Smooth muscle cell of the brain vasculature (primary cell): ENCODE data around the gene PLP1.
"Not testable (repeated sequence)": the region's sequence is repeated elsewhere in the genome, so short reads cannot be mapped to it uniquely, and the experiment has no call there.

Experiments used
- DNase-seq: peaks from one replicate; pipeline ENCODE4 v3.0.0-alpha.2; 2012; ENCODE audit warnings: low read depth, low spot score

PLP1 gene

DNA sequence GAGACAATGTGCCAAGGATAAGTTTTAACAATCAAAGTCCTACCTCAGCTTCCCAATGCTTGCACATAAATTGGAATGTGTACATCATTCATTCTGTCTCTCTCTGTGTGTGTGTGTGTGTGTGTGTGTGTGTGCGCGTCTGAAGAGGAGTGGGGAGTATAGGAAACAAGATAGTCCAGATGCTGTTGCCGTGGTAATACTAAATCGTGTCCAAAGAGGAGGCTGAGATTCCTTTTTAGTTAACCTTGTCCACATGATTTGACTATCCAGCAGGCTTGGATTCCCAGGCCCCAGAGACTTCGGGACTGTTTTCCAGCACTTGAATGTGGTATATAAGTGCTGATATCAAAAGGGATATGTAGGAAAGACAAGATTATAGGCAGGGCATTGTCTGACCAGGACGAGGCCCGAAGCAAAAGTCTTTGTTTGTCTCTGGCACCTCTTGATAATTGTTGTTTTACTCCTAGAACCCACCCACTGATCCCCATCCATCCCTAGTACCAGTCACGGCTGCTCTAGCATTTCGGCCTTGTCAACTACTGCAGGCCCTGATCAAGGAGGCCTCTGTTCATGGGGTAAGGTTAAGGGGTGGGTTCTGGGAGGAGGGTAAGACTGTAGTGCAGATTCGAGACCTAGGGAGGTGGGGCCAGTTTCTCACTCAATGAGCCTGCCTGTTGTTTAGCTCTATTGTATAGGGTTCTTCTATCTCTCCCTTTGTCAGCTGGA lies 3.9 kb downstream of the PLP1 start:
- no peak for DNase-seq

GRCh38 chrX:103781062-103781402 lies 4.4 kb downstream of the PLP1 start:
- DNase-seq: no peak

DNA sequence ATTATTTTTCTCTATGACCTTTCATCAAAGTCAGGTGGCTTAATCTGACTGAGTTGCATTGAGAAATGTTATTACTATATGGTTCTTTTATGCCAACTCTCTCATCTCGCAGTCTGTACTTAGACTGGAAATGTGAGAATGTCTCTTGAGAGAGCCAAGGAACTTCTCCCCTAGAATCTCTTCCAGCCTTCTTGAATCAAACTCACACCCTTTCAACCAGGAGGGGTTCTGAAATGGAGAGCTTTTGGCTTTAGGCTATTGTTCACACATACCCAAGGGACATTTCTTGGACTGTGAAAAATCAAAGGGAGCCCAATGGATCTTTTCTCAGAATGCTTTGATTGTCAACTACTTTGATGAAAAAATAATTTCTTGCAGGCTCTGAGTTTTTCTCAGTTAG lies 5.1 kb downstream of the PLP1 start:
- DNase-seq: no peak

DNA sequence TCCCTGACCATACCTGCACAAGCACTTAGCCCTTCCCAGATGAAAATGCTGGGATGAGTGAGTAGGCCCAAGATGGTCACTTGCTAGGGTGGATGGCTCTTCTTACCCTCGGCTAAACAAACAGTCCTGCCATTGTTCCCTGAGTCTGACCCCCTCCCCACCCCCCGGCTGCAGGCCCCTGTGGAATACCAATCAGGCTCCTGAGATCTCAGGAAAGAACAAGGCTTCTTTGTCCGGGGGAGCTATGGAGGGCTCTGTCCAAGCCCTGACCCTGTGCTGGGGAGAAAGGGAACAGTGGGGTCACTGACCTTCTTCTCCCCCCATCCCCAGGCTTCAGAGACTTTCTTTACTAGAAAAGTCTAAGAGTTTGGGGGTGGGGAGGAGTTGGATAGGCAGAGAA lies 6.0 kb downstream of the PLP1 start:
- DNase-seq: no peak

- no peak for DNase-seq
These were observed 6.6 kb downstream of the PLP1 start for GRCh38 chrX:103783196-103783595.

- DNase-seq: no peak
These were observed 7.3 kb downstream of the PLP1 start for GRCh38 chrX:103783971-103784370.

DNA sequence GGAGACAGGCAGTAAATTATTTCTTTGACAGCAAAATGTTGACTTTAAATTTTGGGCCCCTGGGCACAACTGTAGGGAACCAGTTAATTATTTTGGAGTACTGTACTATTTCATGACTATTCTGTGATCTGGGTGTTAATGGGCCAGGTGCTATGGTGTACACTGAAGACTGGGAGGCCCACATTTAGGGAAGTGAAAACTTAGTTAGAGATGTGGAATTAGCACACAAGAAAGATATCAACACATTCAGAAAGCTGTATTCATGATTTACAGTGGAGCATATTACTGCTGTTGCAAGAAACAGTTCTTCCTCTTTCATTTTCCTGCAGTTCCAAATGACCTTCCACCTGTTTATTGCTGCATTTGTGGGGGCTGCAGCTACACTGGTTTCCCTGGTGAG lies 12.4 kb downstream of the PLP1 start:
- no peak for DNase-seq

- DNase-seq: no peak
These were observed 14.6 kb downstream of the PLP1 start for GRCh38 chrX:103791228-103791627.

- DNase-seq: no peak
These were observed 15.3 kb downstream of the PLP1 start for GRCh38 chrX:103791826-103792485.

- no peak for DNase-seq
These were observed 16.4 kb downstream of the PLP1 start for GRCh38 chrX:103792916-103793544.

- no peak for DNase-seq
These were observed 16.9 kb downstream of the PLP1 start for GRCh38 chrX:103793545-103793940.

DNA sequence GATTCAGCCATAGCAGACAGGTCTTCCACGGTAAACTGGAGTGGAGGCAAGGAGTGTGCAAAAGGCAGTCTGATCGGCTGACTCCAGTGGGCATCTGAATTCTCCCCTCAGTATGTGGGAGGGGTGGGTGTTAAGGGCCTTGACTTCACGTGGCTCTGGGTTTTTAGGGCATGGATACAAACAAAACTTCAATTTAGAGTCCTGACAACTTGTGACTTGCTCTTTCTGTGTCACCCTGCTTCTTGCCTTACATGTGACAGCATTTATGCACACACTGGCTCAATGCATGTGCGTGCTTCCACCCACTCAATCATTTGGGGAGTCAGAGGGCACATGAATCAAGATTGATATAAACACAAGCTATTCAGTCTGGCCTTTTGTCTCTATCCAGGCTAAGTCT lies 17.5 kb downstream of the PLP1 start:
- DNase-seq: no peak

- no peak for DNase-seq
These were observed 21.1 kb downstream of the PLP1 start for GRCh38 chrX:103797691-103798090.

DNA sequence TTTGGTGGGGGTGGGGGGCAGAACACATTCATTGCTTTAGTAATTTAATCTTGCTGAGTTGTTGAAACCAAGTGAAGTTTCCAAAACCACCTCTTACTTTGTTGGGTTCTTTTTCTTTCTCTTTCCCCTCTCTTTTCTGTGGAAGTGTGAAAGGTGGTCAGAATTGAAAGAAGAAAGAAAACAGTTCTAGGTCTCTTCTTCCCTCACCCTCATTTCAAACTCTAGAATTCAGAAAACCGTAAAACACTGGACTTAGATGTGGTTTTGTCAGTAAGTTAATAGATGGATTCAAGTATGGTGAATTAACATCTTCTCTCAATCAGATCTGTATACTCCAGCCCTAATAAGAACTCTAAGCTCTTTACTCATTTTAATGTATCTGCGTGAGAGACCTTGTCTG lies 23.7 kb downstream of the PLP1 start:
- DNase-seq: no peak

DNA sequence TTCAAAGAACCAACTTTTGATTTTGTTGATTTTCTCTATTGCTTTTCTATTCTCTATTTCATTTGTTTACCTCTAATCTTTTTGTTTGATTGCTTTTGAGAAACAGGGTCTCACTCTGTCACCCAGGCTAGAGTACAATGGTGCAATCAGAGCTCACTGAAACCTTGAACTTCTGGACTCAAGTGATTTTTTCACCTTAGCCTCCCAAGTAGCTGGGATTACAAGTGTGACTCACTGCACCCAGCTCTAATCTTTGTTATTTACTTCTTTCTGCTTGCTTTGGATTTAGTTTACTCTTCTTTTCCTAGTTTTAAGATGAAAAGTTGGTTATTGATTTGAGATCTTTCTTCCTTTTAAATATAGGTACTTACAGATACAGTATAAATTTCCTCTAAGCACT lies 29.2 kb downstream of the PLP1 start:
- no peak for DNase-seq

DNA sequence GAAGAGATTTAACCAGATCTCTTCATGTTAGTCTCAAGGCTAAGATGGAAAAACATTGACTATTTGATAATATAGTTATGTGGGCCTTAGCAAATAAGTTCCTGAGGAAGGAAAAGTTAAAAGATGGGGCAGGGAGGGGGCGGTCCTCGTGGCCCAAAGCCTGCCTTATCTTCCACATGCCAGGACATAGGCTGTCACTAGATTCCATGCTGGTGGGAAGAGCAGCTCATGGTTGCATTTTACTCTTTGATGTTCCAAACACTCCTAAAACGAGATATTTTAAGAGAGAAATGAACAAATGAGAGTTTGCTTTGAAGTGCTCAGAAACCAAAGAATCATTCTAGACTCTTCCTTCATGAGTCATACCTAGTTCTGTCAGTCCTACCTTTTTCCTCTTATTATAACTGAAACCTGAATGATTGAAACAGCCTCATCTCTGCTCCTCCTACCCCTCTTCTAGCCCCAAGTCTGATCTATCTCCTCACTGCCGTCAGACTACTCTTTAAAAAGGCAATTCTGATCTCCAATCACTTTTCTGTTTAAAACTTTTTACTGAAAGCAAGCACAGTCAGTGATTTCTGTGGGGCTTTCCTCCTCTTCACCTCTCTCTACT lies 30.3 kb downstream of the PLP1 start:
- DNase-seq: no peak

DNA sequence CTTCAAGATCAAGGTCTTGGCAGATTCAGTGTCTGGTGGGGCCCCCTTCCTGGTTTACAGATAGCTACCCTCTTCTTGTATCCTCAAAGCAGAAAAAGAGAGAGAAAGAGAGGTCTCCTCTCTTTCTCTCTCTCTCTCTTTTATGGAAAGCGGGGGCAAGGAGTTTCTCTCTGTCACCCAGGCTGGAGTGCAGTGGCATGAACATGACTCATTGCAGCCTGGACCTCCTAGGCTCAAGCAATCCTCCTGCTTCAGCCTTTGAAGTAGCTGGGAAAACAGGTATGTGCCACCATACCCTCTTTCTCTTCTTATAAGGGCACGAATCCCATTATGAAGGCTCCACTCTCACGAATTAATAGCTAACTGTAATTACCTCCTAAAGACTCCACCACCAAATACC lies 35.2 kb downstream of the PLP1 start:
- DNase-seq: no peak

DNA sequence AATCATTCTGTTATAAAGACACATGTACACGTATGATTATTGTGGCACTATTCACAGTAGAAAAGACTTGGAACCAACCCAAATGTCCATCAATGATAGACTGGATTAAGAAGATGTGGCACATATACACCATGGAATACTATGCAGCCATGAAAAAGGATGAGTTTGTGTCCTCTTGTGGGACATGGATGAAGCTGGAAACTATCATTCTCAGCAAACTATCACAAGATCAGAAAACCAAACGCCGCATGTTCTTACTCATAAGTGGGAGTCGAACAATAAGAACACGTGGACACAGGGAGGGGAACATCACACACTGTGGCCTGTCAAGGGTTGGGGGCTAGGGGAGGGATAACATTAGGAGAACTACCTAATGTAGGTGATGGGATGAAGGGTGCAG lies 40.5 kb downstream of the PLP1 start:
- not testable (repeated sequence) for DNase-seq

GRCh38 chrX:103817502-103817901 lies 40.9 kb downstream of the PLP1 start:
- DNase-seq: peak; percentile 17

DNA sequence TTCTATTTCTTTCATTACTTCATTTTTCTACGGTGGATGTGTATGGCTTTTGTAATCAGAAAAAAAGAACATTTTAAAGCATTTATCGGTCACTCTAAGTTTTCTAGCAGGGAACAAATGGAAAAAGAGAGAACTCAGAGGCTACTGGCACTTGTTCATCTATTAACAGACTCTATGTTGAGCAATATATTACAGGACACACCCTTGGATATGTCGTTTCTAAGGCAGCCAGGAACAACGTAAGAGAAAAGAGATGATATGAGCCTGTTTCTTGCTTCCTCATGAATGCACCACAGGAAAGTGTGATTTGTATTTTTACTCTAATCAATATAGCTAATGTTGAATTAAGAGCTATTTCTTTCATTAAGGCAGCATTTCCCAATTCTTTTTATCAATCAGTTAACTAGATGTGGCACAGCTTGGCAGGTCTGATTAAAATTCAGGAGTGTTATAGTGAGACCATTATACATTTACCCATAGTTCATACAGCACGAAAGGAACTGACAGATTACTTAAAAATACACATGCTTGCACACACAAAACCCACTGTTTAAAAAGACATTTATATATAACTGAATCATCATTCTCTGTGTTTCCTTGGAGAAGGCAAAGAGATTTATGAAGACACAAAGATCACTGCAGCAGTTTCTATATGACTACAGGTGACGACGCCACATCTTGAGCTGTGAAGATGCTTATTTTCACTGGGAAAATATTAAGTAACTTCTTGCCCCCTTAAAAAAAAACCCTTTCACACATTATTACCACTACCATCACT lies 42.4 kb downstream of the PLP1 start:
- DNase-seq: no peak

- DNase-seq: not testable (repeated sequence)
These were observed 44.2 kb downstream of the PLP1 start for GRCh38 chrX:103820802-103821201.

GRCh38 chrX:103823591-103823990 lies 47.0 kb downstream of the PLP1 start:
- no peak for DNase-seq
